Measurements from ENCODE around the gene PCBP3. TPM values are rescaled to one million over a fixed set of nuclear protein-coding genes. Genes with fewer than 3 reads are reported as not detected.
"Not testable (repeated sequence)": the region's sequence is repeated elsewhere in the genome, so short reads cannot be mapped to it uniquely, and the experiment has no call there.

The PCBP3 gene
- total RNA-seq, 2 donors from 2014 or later: 2.6 to 7.4 TPM

GRCh38 chr21:45655124-45655523, 11.6 kb downstream of the PCBP3 start:
- intact Hi-C loops (cut with DNase I): no loop called here
- DNase-seq (ENCODE audit: low spot score): no peak

GRCh38 chr21:45656114-45656513, 12.6 kb downstream of the PCBP3 start:
- intact Hi-C loops (cut with DNase I); DNase-seq (ENCODE audit: low spot score): not testable (repeated sequence)

GRCh38 chr21:45661913-45662622, 18.5 kb downstream of the PCBP3 start:
- intact Hi-C loops (cut with DNase I); DNase-seq (ENCODE audit: low spot score): not testable (repeated sequence)

- intact Hi-C loops (cut with DNase I); DNase-seq (ENCODE audit: low spot score): not testable (repeated sequence)
Measured at GRCh38 chr21:45662623-45663245, 19.2 kb downstream of the PCBP3 start.

- intact Hi-C loops (cut with DNase I): no loop called here
- no peak for DNase-seq (ENCODE audit: low spot score)
Measured at GRCh38 chr21:45669382-45669781, 25.9 kb downstream of the PCBP3 start.

GRCh38 chr21:45670731-45671130, 27.2 kb downstream of the PCBP3 start:
- DNase-seq (ENCODE audit: low spot score): no peak
- intact Hi-C loops (cut with DNase I): no loop called here

GRCh38 chr21:45678790-45679189, 35.3 kb downstream of the PCBP3 start:
- DNase-seq (ENCODE audit: low spot score); intact Hi-C loops (cut with DNase I): not testable (repeated sequence)

- DNase-seq (ENCODE audit: low spot score): no peak
- intact Hi-C loops (cut with DNase I): no loop called here
Measured at GRCh38 chr21:45680215-45680614, 36.7 kb downstream of the PCBP3 start.

- intact Hi-C loops (cut with DNase I): no loop called here
- DNase-seq (ENCODE audit: low spot score): no peak
Measured at GRCh38 chr21:45695086-45695485, 51.6 kb downstream of the PCBP3 start.

GRCh38 chr21:45698493-45699184, 55.1 kb downstream of the PCBP3 start:
- intact Hi-C loops (cut with DNase I): no loop called here
- DNase-seq (ENCODE audit: low spot score): peak; percentile 89

- intact Hi-C loops (cut with DNase I): no loop called here
- DNase-seq (ENCODE audit: low spot score): no peak
Measured at GRCh38 chr21:45699251-45699942, 55.9 kb downstream of the PCBP3 start.

GRCh38 chr21:45699966-45700365, 56.4 kb downstream of the PCBP3 start:
- intact Hi-C loops (cut with DNase I): no loop called here
- no peak for DNase-seq (ENCODE audit: low spot score)

- no peak for DNase-seq (ENCODE audit: low spot score)
- intact Hi-C loops (cut with DNase I): no loop called here
Measured at GRCh38 chr21:45700461-45700860, 56.9 kb downstream of the PCBP3 start.

GRCh38 chr21:45704311-45705108, 61.0 kb downstream of the PCBP3 start:
- DNase-seq (ENCODE audit: low spot score): no peak
- intact Hi-C loops (cut with DNase I): no loop called here

GRCh38 chr21:45706299-45706698, 62.8 kb downstream of the PCBP3 start:
- intact Hi-C loops (cut with DNase I): no loop called here
- no peak for DNase-seq (ENCODE audit: low spot score)

GRCh38 chr21:45709173-45709572, 65.6 kb downstream of the PCBP3 start:
- no peak for DNase-seq (ENCODE audit: low spot score)
- intact Hi-C loops (cut with DNase I): no loop called here

GRCh38 chr21:45709696-45710268, 66.3 kb downstream of the PCBP3 start:
- no peak for DNase-seq (ENCODE audit: low spot score)
- intact Hi-C loops (cut with DNase I): no loop called here

GRCh38 chr21:45710306-45710705, 66.8 kb downstream of the PCBP3 start:
- intact Hi-C loops (cut with DNase I): not testable (repeated sequence)

GRCh38 chr21:45713613-45714012, 70.1 kb downstream of the PCBP3 start:
- no peak for DNase-seq (ENCODE audit: low spot score)
- intact Hi-C loops (cut with DNase I): no loop called here

More at GRCh38 chr21:45710306-45710705, 66.8 kb downstream of the PCBP3 start:
- DNase-seq (ENCODE audit: low spot score): not testable (repeated sequence)

Measured in posterior vena cava (tissue), 2 donors.